22Rv1 (cell line): ENCODE measurements around the gene TMEM184C.

Experiments used
- ZFX ChIP-seq: fragments of 450-650 bp; IDR thresholded peaks from 2 replicates; pipeline ENCODE4 v1.6.1; 2017; ENCODE audit warnings: antibody characterized with exemption, borderline replicate concordance
- TF ChIP-seq, protein P1 (sequence below): fragments of 450-650 bp; IDR thresholded peaks from 2 replicates; pipeline ENCODE4 v1.5.1; 2017; ENCODE audit warnings: mild to moderate bottlenecking

DNA sequence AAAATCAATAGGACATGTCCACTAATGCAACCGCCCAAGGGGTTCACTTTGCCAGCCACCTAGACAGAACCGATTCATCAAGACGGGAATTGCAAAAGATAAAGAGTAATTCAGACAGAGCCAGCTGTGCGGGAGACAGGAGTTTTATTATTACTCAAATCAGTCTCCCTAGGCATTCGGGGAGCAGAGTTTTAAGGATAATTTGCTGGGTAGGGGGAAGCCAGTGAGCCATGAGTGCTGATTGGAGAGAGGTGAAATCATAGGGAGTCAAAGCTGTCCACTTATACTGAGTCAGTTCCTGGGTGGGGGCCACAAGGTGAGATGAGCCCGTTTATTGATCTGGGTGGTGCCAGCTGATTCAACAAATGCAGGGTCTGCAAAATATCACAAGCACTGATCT, 8.5 kb downstream of the TMEM184C start:
- TF ChIP-seq, protein P1, sequence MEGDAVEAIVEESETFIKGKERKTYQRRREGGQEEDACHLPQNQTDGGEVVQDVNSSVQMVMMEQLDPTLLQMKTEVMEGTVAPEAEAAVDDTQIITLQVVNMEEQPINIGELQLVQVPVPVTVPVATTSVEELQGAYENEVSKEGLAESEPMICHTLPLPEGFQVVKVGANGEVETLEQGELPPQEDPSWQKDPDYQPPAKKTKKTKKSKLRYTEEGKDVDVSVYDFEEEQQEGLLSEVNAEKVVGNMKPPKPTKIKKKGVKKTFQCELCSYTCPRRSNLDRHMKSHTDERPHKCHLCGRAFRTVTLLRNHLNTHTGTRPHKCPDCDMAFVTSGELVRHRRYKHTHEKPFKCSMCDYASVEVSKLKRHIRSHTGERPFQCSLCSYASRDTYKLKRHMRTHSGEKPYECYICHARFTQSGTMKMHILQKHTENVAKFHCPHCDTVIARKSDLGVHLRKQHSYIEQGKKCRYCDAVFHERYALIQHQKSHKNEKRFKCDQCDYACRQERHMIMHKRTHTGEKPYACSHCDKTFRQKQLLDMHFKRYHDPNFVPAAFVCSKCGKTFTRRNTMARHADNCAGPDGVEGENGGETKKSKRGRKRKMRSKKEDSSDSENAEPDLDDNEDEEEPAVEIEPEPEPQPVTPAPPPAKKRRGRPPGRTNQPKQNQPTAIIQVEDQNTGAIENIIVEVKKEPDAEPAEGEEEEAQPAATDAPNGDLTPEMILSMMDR = no peak
- TF ChIP-seq ZFX = no peak
